Measurements from ENCODE around the gene GXYLT1. TPM values are rescaled to one million over a fixed set of nuclear protein-coding genes. Genes with fewer than 3 reads are reported as not detected.

The GXYLT1 gene
- total RNA-seq, 1 experiment from 2014 or later, result 12.6 TPM

GRCh38 chr12:42104087-42104486 lies 40.6 kb downstream of the GXYLT1 start (continued):
- no peak for TF ChIP-seq ARID4B (CRISPR knock-in tag; IDR thresholded peaks at IDR 0.05; ENCODE audit: borderline replicate concordance)
- no peak for TF ChIP-seq GRHL2 (CRISPR knock-in tag; IDR thresholded peaks at IDR 0.05; ENCODE audit: insufficient replicate concordance, severe bottlenecking)
- no peak for TF ChIP-seq TP53 (CRISPR knock-in tag; IDR thresholded peaks at IDR 0.05)
- TF ChIP-seq E2F4 (CRISPR knock-in tag; IDR thresholded peaks at IDR 0.05; ENCODE audit: borderline replicate concordance, low read depth), result no peak
- no peak for TF ChIP-seq SMAD4 (CRISPR knock-in tag; IDR thresholded peaks at IDR 0.05)
- no peak for TF ChIP-seq ATF1 (CRISPR knock-in tag; IDR thresholded peaks at IDR 0.05)
- TF ChIP-seq FOXJ3 (CRISPR knock-in tag; IDR thresholded peaks at IDR 0.05; ENCODE audit: borderline replicate concordance), result no peak

DNA sequence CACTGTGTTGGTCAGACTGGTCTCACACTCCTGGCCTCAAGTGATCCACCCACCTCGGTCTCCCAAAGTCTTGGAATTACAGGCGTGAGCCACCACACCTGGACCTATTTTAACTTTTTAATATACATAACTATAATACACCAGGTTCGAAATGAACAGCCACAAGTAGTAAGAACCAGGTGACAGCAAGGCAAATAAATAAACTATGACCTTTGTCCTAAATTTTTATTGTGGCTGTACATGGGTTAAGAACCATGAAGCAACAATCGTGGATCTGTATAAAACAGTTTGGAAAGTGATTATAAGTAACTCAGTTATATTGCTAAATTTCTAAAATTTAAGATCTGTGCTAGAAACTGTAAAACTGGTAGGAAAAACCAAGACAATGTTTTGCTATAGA lies 41.5 kb downstream of the GXYLT1 start:
- no peaks in the 10 kb centered on the region for H3K9me3 Mint-ChIP-seq
- H3K36me3 Mint-ChIP-seq, result peaks cover under 1% of the 10 kb centered on the region; the same call in 1 of the 2 replicates
- no peak overlapping the region for H3K4me3 Mint-ChIP-seq
- DNase-seq (ENCODE audit: low spot score) (no peak), ATAC-seq (no peak)
- H3K27ac Mint-ChIP-seq, result no peak overlapping the region
- ChIA-PET CTCF (no interaction called here), POLR2A (no interaction called here)
- H3K4me1 Mint-ChIP-seq, result no peaks in the 10 kb centered on the region
- no peaks in the 10 kb centered on the region for H3K27me3 Mint-ChIP-seq (ENCODE audit: low read depth)
- no peak for TF ChIP-seq SMAD3 (CRISPR knock-in tag; IDR thresholded peaks at IDR 0.05; ENCODE audit: borderline replicate concordance)
- no peak for TF ChIP-seq CREB1 (CRISPR knock-in tag; IDR thresholded peaks at IDR 0.05)
- no peak for TF ChIP-seq IRF1 (CRISPR knock-in tag; IDR thresholded peaks at IDR 0.05)
- TF ChIP-seq TCF7 (CRISPR knock-in tag; IDR thresholded peaks at IDR 0.05; ENCODE audit: low read depth), result no peak

DNA sequence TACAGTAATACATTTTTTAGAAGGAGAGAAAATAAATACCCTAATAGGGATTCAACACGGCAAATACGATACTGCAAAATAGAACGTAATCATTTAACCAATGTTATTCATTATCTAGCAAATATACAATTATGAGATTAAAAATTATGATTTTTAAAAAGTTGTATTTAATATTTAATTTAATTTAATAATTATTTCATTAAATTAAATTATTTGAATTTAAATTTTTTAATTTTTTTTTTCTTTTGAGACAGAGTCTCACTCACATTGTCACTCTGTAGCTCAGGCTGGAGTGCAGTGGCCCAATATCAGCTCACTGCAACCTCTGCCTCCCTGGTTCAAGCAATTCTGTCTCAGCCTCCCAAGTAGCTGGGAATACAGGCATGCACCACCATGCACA lies 42.0 kb downstream of the GXYLT1 start:
- ChIA-PET POLR2A (no interaction called here), CTCF (no interaction called here)
- no peaks in the 10 kb centered on the region for H3K27me3 Mint-ChIP-seq (ENCODE audit: low read depth)
- H3K4me3 Mint-ChIP-seq, result no peak overlapping the region
- DNase-seq (ENCODE audit: low spot score) (no peak), ATAC-seq (no peak)
- no peaks in the 10 kb centered on the region for H3K36me3 Mint-ChIP-seq
- TF ChIP-seq IRF1 (CRISPR knock-in tag; IDR thresholded peaks at IDR 0.05), result no peak
- TF ChIP-seq, protein P1, sequence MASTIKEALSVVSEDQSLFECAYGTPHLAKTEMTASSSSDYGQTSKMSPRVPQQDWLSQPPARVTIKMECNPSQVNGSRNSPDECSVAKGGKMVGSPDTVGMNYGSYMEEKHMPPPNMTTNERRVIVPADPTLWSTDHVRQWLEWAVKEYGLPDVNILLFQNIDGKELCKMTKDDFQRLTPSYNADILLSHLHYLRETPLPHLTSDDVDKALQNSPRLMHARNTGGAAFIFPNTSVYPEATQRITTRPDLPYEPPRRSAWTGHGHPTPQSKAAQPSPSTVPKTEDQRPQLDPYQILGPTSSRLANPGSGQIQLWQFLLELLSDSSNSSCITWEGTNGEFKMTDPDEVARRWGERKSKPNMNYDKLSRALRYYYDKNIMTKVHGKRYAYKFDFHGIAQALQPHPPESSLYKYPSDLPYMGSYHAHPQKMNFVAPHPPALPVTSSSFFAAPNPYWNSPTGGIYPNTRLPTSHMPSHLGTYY (CRISPR knock-in tag; IDR thresholded peaks at IDR 0.05), result no peak
- TF ChIP-seq HMGA2 (CRISPR knock-in tag; IDR thresholded peaks at IDR 0.05), result peak; percentile 98
- H3K9me3 Mint-ChIP-seq, result no peaks in the 10 kb centered on the region
- no peak overlapping the region for H3K27ac Mint-ChIP-seq
- H3K4me1 Mint-ChIP-seq, result no peaks in the 10 kb centered on the region
